WTC11 (cell line): ENCODE results near the gene MOB3B. TPM values are rescaled to one million over a fixed set of nuclear protein-coding genes. Genes with fewer than 3 reads are reported as not detected.

Experiments
- ELF4 ChIP-seq: sonication (generic); formaldehyde crosslinking; IDR thresholded peaks from 2 replicates; pipeline ENCODE4 v1.8.1; 2022; ENCODE audit warnings: low read depth, mild to moderate bottlenecking, moderate library complexity, missing genetic modification reagents
- EMX1 ChIP-seq: fragments of 250-450 bp; sonication (Bioruptor Pico); IDR thresholded peaks from 2 replicates; pipeline ENCODE4 v1.8.0; 2021; ENCODE audit warnings: mild to moderate bottlenecking
- NFYB ChIP-seq: sonication (generic); formaldehyde crosslinking; conservative IDR thresholded peaks from 2 replicates; pipeline ENCODE4 v1.8.0; 2022; ENCODE audit warnings: low read depth, missing genetic modification reagents
- NR3C1 ChIP-seq: sonication (generic); formaldehyde crosslinking; conservative IDR thresholded peaks from 2 replicates; pipeline ENCODE4 v1.8.1; 2023; ENCODE audit warnings: low read depth, mild to moderate bottlenecking, missing genetic modification reagents
- PRRX2 ChIP-seq: fragments of 250-450 bp; sonication (Bioruptor Pico); IDR thresholded peaks from 2 replicates; pipeline ENCODE4 v1.8.0; 2021; ENCODE audit warnings: mild to moderate bottlenecking
- RORB ChIP-seq: fragments of 250-450 bp; sonication (Bioruptor Pico); IDR thresholded peaks from 2 replicates; pipeline ENCODE4 v1.9.0; 2021; ENCODE audit warnings: mild to moderate bottlenecking
- total RNA-seq: library from RNA; stranded (reverse); gene quantifications from 3 replicates; pipeline ENCODE4 v1.2.3, GENCODE V29; 2021
- TF ChIP-seq, protein P1 (sequence below): fragments of 250-450 bp; sonication (Bioruptor Pico); IDR thresholded peaks from 2 replicates; pipeline ENCODE4 v1.9.0; 2021; ENCODE audit warnings: mild to moderate bottlenecking, borderline replicate concordance
- TF ChIP-seq, protein P2 (sequence below): fragments of 250-450 bp; sonication (Bioruptor Pico); IDR thresholded peaks from 2 replicates; pipeline ENCODE4 v2.1.2; 2022; ENCODE audit warnings: mild to moderate bottlenecking, moderate library complexity
- TF ChIP-seq, protein P3 (sequence below): fragments of 250-450 bp; sonication (Bioruptor Pico); conservative IDR thresholded peaks from 2 replicates; pipeline ENCODE4 v1.9.0; 2021; ENCODE audit warnings: mild to moderate bottlenecking
- TF ChIP-seq, protein P4 (sequence below): sonication (generic); formaldehyde crosslinking; IDR thresholded peaks from 2 replicates; pipeline ENCODE4 v1.8.1; 2023; ENCODE audit warnings: mild to moderate bottlenecking, missing genetic modification reagents, borderline replicate concordance
- TF ChIP-seq, protein P5 (sequence below): sonication (generic); formaldehyde crosslinking; IDR thresholded peaks from 2 replicates; pipeline ENCODE4 v1.8.0; 2023; ENCODE audit warnings: mild to moderate bottlenecking, missing genetic modification reagents

Gene MOB3B
- total RNA-seq, 1 experiment from 2014 or later = 25.1 TPM

DNA sequence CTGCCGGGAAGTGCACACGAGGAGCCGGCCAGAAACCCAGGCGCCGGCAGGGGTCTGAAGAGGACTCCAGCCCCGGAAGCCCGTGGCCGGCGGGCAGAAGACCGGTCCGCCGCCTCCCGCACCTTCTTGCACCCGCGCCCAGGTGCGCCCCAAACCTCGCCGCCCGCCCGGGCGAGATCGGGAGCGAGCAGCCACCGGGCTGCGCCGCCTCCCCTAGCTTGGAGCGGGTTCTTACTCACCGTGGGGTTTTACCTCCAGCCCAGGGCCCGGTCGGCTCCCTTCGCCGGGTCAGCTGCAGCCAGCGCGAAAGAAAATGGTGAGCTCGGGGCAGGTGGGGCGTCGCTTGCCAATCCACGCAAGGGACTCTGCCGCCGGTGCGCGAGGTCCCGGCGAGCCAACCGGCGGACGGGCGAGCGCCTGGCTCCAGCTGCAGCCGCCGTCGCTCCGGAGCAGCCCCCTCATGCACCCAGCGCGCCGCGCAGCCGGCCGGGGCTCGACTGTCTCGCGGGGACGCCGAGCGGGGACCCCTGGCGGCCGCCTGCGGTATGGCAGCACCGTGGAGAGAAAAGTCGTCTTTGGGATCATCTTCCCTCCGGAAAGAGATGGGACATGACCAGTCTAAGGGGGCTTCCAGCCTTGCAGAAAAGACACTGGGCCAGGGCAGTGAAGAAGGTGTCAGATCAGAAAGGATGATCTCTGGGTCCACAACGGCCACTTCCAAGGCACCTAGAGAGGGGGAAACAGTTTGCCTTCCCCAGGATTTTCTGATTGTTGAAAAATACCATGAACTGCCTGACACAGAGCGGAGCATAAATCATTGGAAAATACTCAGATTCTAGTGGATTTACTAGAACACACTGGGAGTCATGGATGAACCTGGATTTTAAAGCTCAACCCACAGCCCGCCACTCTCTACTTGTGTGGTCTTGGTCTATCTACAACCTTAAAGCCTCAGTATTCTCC lies at the start of gene MOB3B (continued):
- TF ChIP-seq, protein P1, sequence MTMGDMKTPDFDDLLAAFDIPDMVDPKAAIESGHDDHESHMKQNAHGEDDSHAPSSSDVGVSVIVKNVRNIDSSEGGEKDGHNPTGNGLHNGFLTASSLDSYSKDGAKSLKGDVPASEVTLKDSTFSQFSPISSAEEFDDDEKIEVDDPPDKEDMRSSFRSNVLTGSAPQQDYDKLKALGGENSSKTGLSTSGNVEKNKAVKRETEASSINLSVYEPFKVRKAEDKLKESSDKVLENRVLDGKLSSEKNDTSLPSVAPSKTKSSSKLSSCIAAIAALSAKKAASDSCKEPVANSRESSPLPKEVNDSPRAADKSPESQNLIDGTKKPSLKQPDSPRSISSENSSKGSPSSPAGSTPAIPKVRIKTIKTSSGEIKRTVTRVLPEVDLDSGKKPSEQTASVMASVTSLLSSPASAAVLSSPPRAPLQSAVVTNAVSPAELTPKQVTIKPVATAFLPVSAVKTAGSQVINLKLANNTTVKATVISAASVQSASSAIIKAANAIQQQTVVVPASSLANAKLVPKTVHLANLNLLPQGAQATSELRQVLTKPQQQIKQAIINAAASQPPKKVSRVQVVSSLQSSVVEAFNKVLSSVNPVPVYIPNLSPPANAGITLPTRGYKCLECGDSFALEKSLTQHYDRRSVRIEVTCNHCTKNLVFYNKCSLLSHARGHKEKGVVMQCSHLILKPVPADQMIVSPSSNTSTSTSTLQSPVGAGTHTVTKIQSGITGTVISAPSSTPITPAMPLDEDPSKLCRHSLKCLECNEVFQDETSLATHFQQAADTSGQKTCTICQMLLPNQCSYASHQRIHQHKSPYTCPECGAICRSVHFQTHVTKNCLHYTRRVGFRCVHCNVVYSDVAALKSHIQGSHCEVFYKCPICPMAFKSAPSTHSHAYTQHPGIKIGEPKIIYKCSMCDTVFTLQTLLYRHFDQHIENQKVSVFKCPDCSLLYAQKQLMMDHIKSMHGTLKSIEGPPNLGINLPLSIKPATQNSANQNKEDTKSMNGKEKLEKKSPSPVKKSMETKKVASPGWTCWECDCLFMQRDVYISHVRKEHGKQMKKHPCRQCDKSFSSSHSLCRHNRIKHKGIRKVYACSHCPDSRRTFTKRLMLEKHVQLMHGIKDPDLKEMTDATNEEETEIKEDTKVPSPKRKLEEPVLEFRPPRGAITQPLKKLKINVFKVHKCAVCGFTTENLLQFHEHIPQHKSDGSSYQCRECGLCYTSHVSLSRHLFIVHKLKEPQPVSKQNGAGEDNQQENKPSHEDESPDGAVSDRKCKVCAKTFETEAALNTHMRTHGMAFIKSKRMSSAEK (CRISPR knock-in tag) = no peak
- TF ChIP-seq ELF4 (no peak), NR3C1 (CRISPR knock-in tag) (no peak), RORB (CRISPR knock-in tag) (no peak), NFYB (CRISPR knock-in tag) (no peak), EMX1 (CRISPR knock-in tag) (no peak), PRRX2 (CRISPR knock-in tag) (no peak)
- TF ChIP-seq, protein P2, sequence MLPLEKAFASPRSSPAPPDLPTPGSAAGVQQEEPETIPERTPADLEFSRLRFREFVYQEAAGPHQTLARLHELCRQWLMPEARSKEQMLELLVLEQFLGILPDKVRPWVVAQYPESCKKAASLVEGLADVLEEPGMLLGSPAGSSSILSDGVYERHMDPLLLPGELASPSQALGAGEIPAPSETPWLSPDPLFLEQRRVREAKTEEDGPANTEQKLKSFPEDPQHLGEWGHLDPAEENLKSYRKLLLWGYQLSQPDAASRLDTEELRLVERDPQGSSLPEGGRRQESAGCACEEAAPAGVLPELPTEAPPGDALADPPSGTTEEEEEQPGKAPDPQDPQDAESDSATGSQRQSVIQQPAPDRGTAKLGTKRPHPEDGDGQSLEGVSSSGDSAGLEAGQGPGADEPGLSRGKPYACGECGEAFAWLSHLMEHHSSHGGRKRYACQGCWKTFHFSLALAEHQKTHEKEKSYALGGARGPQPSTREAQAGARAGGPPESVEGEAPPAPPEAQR = no peak
- TF ChIP-seq, protein P3, sequence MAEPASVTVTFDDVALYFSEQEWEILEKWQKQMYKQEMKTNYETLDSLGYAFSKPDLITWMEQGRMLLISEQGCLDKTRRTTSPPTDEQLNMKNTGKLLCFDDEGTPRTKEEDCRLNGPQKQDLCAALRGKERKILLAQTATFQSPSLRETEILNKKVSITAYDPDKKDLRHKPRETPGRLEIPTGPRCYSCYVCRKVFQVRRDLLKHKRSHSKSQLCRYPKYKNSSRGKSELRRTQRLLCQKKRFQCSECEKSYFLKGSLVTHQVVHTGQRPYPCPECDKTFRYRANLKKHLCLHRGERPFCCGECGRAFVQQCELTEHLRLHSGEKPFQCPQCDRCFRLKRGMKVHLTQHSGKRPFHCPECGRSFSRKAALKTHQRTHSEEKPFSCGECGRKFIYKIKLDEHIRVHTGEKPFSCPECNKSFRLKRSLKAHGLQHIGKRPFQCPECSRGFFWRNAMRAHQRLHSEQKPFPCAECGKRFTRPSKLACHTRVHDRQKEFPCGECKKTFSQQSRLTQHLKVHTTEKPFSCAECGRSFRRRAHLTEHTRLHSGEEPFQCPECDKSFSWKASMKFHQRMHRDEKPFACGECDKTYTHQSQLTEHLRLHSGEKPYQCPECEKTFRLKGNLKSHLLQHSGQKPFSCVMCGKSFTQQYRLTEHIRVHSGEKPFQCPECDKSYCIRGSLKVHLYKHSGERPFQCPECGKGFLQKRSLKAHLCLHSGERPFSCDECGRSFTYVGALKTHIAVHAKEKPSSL (CRISPR knock-in tag) = no peak
- TF ChIP-seq, protein P4, sequence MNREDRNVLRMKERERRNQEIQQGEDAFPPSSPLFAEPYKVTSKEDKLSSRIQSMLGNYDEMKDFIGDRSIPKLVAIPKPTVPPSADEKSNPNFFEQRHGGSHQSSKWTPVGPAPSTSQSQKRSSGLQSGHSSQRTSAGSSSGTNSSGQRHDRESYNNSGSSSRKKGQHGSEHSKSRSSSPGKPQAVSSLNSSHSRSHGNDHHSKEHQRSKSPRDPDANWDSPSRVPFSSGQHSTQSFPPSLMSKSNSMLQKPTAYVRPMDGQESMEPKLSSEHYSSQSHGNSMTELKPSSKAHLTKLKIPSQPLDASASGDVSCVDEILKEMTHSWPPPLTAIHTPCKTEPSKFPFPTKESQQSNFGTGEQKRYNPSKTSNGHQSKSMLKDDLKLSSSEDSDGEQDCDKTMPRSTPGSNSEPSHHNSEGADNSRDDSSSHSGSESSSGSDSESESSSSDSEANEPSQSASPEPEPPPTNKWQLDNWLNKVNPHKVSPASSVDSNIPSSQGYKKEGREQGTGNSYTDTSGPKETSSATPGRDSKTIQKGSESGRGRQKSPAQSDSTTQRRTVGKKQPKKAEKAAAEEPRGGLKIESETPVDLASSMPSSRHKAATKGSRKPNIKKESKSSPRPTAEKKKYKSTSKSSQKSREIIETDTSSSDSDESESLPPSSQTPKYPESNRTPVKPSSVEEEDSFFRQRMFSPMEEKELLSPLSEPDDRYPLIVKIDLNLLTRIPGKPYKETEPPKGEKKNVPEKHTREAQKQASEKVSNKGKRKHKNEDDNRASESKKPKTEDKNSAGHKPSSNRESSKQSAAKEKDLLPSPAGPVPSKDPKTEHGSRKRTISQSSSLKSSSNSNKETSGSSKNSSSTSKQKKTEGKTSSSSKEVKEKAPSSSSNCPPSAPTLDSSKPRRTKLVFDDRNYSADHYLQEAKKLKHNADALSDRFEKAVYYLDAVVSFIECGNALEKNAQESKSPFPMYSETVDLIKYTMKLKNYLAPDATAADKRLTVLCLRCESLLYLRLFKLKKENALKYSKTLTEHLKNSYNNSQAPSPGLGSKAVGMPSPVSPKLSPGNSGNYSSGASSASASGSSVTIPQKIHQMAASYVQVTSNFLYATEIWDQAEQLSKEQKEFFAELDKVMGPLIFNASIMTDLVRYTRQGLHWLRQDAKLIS = no peak
- TF ChIP-seq, protein P5, sequence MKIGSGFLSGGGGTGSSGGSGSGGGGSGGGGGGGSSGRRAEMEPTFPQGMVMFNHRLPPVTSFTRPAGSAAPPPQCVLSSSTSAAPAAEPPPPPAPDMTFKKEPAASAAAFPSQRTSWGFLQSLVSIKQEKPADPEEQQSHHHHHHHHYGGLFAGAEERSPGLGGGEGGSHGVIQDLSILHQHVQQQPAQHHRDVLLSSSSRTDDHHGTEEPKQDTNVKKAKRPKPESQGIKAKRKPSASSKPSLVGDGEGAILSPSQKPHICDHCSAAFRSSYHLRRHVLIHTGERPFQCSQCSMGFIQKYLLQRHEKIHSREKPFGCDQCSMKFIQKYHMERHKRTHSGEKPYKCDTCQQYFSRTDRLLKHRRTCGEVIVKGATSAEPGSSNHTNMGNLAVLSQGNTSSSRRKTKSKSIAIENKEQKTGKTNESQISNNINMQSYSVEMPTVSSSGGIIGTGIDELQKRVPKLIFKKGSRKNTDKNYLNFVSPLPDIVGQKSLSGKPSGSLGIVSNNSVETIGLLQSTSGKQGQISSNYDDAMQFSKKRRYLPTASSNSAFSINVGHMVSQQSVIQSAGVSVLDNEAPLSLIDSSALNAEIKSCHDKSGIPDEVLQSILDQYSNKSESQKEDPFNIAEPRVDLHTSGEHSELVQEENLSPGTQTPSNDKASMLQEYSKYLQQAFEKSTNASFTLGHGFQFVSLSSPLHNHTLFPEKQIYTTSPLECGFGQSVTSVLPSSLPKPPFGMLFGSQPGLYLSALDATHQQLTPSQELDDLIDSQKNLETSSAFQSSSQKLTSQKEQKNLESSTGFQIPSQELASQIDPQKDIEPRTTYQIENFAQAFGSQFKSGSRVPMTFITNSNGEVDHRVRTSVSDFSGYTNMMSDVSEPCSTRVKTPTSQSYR = no peak
